ENCODE data around the gene CPA5. TPM values are rescaled to one million over a fixed set of nuclear protein-coding genes. Genes with fewer than 3 reads are reported as not detected.

The CPA5 gene
- total RNA-seq, 2 experiments from 2014 or later, result not detected

DNA sequence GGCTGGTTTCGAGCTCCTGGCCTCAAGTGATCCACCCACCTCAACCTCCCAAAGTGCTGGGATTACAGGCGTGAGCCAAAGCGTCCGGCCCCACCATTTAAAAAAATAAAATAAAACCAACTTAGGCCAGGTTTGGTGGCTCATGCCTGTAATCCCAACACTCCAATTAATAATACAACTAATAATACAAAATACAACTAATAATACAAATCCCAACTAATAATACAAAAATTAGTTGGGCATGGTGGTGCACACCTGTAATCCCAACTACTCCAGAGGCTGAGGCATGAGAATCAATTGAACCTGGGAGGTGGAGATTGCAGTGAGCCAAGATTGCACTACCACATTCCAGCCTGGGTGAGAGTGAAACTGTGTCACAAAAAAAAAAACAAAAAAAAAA, 68.6 kb downstream of the CPA5 start:
- DNase-seq (ENCODE audit: low spot score), result no peak
- ChIA-PET CTCF (ENCODE audit: unreplicated experiment) (no interaction called here), POLR2A (interaction anchor here (0.7 to 2.8 kb wide), 2 partner anchors 25 to 36 kb away, joined by 3 to 7 read pairs; no protein-coding TSS in a partner anchor)
- Histone ChIP-seq H3K79me2 (ENCODE audit: insufficient read depth, low read depth, low read length) (no peaks in the 10 kb centered on the region), H3K9me3 (ENCODE audit: low read length) (no peaks in the 10 kb centered on the region), H3K4me1 (ENCODE audit: insufficient read depth, low read length, poor library complexity, severe bottlenecking) (no peaks in the 10 kb centered on the region), H2AFZ (ENCODE audit: low read length) (no peak overlapping the region), H3K9me2 (ENCODE audit: insufficient read depth, low read length) (no peaks in the 10 kb centered on the region), H4K20me1 (ENCODE audit: insufficient read depth, low read length) (no peaks in the 10 kb centered on the region), H3K4me3 (ENCODE audit: low read depth, low read length, poor library complexity, severe bottlenecking) (no peak overlapping the region), H3K27ac (ENCODE audit: low read depth, low read length, poor library complexity, severe bottlenecking) (no peak overlapping the region), H3K36me3 (ENCODE audit: insufficient read depth, low read length) (peaks cover 4% of the 10 kb centered on the region; the same call in 1 of the 2 replicates), H3K4me2 (ENCODE audit: low read length) (no peak overlapping the region)
- no peak for TF ChIP-seq EZH2phosphoT487 (IDR thresholded peaks at IDR 0.05; ENCODE audit: borderline replicate concordance, low read depth, low read length)
- TF ChIP-seq, protein P1, sequence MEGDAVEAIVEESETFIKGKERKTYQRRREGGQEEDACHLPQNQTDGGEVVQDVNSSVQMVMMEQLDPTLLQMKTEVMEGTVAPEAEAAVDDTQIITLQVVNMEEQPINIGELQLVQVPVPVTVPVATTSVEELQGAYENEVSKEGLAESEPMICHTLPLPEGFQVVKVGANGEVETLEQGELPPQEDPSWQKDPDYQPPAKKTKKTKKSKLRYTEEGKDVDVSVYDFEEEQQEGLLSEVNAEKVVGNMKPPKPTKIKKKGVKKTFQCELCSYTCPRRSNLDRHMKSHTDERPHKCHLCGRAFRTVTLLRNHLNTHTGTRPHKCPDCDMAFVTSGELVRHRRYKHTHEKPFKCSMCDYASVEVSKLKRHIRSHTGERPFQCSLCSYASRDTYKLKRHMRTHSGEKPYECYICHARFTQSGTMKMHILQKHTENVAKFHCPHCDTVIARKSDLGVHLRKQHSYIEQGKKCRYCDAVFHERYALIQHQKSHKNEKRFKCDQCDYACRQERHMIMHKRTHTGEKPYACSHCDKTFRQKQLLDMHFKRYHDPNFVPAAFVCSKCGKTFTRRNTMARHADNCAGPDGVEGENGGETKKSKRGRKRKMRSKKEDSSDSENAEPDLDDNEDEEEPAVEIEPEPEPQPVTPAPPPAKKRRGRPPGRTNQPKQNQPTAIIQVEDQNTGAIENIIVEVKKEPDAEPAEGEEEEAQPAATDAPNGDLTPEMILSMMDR (conservative IDR thresholded peaks at IDR 0.05; ENCODE audit: low read length), result no peak
- intact Hi-C loops (cut with micrococcal nuclease; ENCODE audit: unreplicated experiment), result no loop called here
- BruUV-seq (replicated peaks), result no TSS peak

DNA sequence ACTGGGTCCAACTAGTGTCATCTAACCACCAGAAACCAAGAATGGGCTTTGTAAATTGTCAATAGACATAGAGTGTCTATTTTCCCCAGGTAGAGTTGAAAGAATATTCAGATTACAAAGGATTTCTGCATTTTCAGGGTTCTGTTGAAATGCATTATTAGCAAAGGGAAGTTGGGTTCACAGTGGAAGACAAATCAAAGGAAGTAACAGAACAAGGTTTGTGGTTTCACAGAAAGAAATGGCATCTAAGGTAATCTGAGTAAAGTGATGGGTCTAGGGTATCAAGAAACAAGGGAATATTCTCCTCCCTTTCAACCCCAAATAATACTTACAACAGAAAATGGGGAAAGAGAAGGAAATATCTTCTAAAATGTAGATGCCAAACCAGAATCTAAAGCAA, 70.4 kb downstream of the CPA5 start:
- H4K20me1 ChIP-seq (ENCODE audit: insufficient read depth, low read length), result no peaks in the 10 kb centered on the region
- H3K27ac ChIP-seq (ENCODE audit: low read depth, low read length, poor library complexity, severe bottlenecking), result no peak overlapping the region
- ChIA-PET POLR2A (no interaction called here), CTCF (ENCODE audit: unreplicated experiment) (no interaction called here)
- H3K4me1 ChIP-seq (ENCODE audit: insufficient read depth, low read length, poor library complexity, severe bottlenecking), result no peaks in the 10 kb centered on the region
- intact Hi-C loops (cut with micrococcal nuclease; ENCODE audit: unreplicated experiment), result no loop called here
- no peaks in the 10 kb centered on the region for H3K9me2 ChIP-seq (ENCODE audit: insufficient read depth, low read length)
- peaks cover 4% of the 10 kb centered on the region; the same call in 1 of the 2 replicates for H3K36me3 ChIP-seq (ENCODE audit: insufficient read depth, low read length)
- no peak overlapping the region for H3K4me2 ChIP-seq (ENCODE audit: low read length)
- no peaks in the 10 kb centered on the region for H3K9me3 ChIP-seq (ENCODE audit: low read length)
- DNase-seq (ENCODE audit: low spot score), result no peak
- BruUV-seq (replicated peaks), result no TSS peak
- no peaks in the 10 kb centered on the region for H3K79me2 ChIP-seq (ENCODE audit: insufficient read depth, low read depth, low read length)
- H2AFZ ChIP-seq (ENCODE audit: low read length), result no peak overlapping the region
- no peak for TF ChIP-seq EZH2phosphoT487 (IDR thresholded peaks at IDR 0.05; ENCODE audit: borderline replicate concordance, low read depth, low read length)
- TF ChIP-seq, protein P1 (conservative IDR thresholded peaks at IDR 0.05; ENCODE audit: low read length), result no peak
- no peak overlapping the region for H3K4me3 ChIP-seq (ENCODE audit: low read depth, low read length, poor library complexity, severe bottlenecking)

DNA sequence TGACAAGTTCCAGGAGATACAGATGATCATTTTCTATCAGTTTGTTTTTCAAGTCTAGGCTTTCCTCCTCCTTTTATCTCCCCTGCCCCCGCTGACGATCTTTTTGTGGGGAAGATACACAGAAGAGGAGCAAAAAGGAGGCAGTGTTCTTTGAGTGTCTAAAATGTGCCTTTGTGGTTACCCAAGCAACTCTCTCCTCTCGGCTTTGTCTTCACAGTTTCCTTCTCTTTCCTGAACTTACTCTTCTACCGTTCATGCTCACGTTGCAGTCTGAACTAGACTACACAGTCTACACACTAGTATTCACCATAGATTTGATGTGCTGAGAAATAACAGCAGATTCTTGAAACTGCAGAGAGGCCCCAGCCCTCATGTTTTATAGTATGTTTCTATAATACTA, 72.6 kb downstream of the CPA5 start:
- no TSS peak for BruUV-seq (replicated peaks)
- no peaks in the 10 kb centered on the region for H3K4me1 ChIP-seq (ENCODE audit: insufficient read depth, low read length, poor library complexity, severe bottlenecking)

More for the DNA sequence above, 72.6 kb downstream of the CPA5 start:
- H3K79me2 ChIP-seq (ENCODE audit: insufficient read depth, low read depth, low read length), result no peaks in the 10 kb centered on the region
- no peak overlapping the region for H3K4me3 ChIP-seq (ENCODE audit: low read depth, low read length, poor library complexity, severe bottlenecking)
- no peaks in the 10 kb centered on the region; the same call in 1 of the 2 replicates for H3K36me3 ChIP-seq (ENCODE audit: insufficient read depth, low read length)
- H4K20me1 ChIP-seq (ENCODE audit: insufficient read depth, low read length), result no peaks in the 10 kb centered on the region
- no peak for DNase-seq (ENCODE audit: low spot score)
- H2AFZ ChIP-seq (ENCODE audit: low read length), result no peak overlapping the region
- TF ChIP-seq, protein P1 (conservative IDR thresholded peaks at IDR 0.05; ENCODE audit: low read length), result no peak
- no peak for TF ChIP-seq EZH2phosphoT487 (IDR thresholded peaks at IDR 0.05; ENCODE audit: borderline replicate concordance, low read depth, low read length)
- H3K27ac ChIP-seq (ENCODE audit: low read depth, low read length, poor library complexity, severe bottlenecking), result no peak overlapping the region
- H3K9me3 ChIP-seq (ENCODE audit: low read length), result no peaks in the 10 kb centered on the region
- no peaks in the 10 kb centered on the region for H3K9me2 ChIP-seq (ENCODE audit: insufficient read depth, low read length)
- intact Hi-C loops (cut with micrococcal nuclease; ENCODE audit: unreplicated experiment), result no loop called here
- H3K4me2 ChIP-seq (ENCODE audit: low read length), result no peak overlapping the region
- POLR2A ChIA-PET, result interaction anchor here (0.7 kb wide), 1 partner anchor 34 kb away, joined by 3 read pairs; no protein-coding TSS in a partner anchor
- CTCF ChIA-PET (ENCODE audit: unreplicated experiment), result no interaction called here

All from OCI-LY7 (cell line).